Cardiac fibroblast (primary cell): ENCODE measurements around the gene LRRN1.

Experiments used
- DNase-seq, 2 donors: peaks; one replicate each; pipeline versions ENCODE4 v3.0.0 to v3.0.0-alpha.2; 2010; ENCODE audit warnings: low read depth in 2 of 2
- H3K4me3 ChIP-seq, 2 donors: replicated peaks in 1 of 2; 1 replicate in 1 of 2; 2 replicates in 1 of 2; pipeline ENCODE4 v1.5.1; 2011; ENCODE audit warnings: low read depth in 2 of 2, low read length in 2 of 2, mild to moderate bottlenecking in 2 of 2, moderate library complexity in 1 of 2
- CTCF ChIP-seq: IDR thresholded peaks from one replicate; pipeline ENCODE4 v1.5.1; 2011; ENCODE audit warnings: low read depth, mild to moderate bottlenecking, low read length, inconsistent platforms

LRRN1 gene

DNA sequence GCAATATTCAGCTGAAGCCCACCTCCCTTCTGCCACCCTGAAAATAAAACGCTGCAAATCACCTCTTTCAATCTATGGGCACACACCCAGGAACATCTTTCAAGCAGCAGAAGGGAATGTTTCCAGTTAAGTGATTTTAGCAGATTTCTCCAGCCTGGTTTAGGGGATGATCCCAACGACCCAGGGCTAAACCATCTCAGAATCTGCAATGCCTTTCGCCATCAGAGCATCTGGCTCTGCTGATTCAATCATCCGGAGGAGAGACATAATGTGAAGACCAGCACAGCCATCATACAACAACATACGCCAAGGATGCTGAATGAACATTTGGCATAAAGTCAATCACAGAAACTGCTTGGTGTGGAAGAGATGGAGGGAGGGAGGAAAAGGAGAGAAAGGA, 15.5 kb upstream of the LRRN1 start:
- no peak for DNase-seq
- no peak for TF ChIP-seq CTCF
- H3K4me3 ChIP-seq = no peak overlapping the region

- no peak overlapping the region for H3K4me3 ChIP-seq
- no peak for DNase-seq
- TF ChIP-seq CTCF = no peak
These were observed 6.8 kb upstream of the LRRN1 start for GRCh38 chr3:3792391-3792790.

GRCh38 chr3:3798631-3799113, 559 bp upstream of the LRRN1 start:
- TF ChIP-seq CTCF = no peak
- no peak overlapping the region for H3K4me3 ChIP-seq
- no peak for DNase-seq

- no peak for DNase-seq
- H3K4me3 ChIP-seq = no peak overlapping the region
- TF ChIP-seq CTCF = no peak
These were observed 837 bp downstream of the LRRN1 start for GRCh38 chr3:3800080-3800455.

GRCh38 chr3:3800685-3801493, 1.7 kb downstream of the LRRN1 start:
- H3K4me3 ChIP-seq = no peak overlapping the region
- no peak for DNase-seq
- no peak for TF ChIP-seq CTCF

- DNase-seq = no peak
- TF ChIP-seq CTCF = no peak
- H3K4me3 ChIP-seq = no peak overlapping the region
These were observed 2.2 kb downstream of the LRRN1 start for GRCh38 chr3:3801494-3801841.

DNA sequence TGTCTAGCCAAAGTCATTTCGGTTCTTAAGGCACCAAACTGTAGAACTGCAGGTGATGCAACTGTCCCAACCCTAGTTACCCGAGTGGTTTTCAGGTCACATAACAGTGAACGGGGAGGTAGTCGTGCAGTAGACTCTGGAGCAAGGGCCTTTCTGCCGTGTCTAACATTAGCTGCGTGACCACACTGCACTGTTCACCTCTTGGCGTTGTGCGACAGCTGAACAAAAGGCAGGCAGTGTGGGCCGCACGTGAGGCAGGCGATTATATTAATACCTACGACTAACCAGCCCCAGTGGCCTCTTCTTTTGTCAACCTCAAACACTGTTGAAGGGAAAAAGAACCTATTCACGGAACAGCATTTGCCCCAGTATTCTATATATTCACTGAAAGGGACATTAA, 2.8 kb downstream of the LRRN1 start:
- no peak for TF ChIP-seq CTCF
- no peak for DNase-seq
- H3K4me3 ChIP-seq = no peak overlapping the region
